ENCODE data around the gene LANCL2. TPM values are rescaled to one million over a fixed set of nuclear protein-coding genes. Genes with fewer than 3 reads are reported as not detected.

LANCL2 gene
- total RNA-seq, 1 experiment from 2014 or later: 26.4 TPM

- H2AK5ac ChIP-seq (ENCODE audit: insufficient read length, low read length): no peak overlapping the region
- Mint-ChIP-seq H3K27ac (no peak overlapping the region), H3K4me1 (peaks cover 9 to 13% of the 10 kb centered on the region in 2 experiments), H3K27me3 (ENCODE audit: low read depth) (peaks cover 1% of the 10 kb centered on the region; the same call in 1 of the 2 replicates), H3K4me3 (no peak overlapping the region), H3K9me3 (peaks cover 0 to 5% of the 10 kb centered on the region in 2 experiments; a peak in 3 of 5 replicates), H3K36me3 (ENCODE audit: insufficient read depth in 1 of 3, low read depth in 3 of 3) (no peaks in the 10 kb centered on the region; a peak in 1 of 7 replicates)
- H2BK20ac ChIP-seq (ENCODE audit: low read depth, low read length, poor library complexity, severe bottlenecking): no peak overlapping the region
- H3K9me3 ChIP-seq (ENCODE audit: control insufficient read depth, low read depth, low read length): no peaks in the 10 kb centered on the region
- H2BK120ac ChIP-seq (ENCODE audit: low read depth, low read length, poor library complexity, severe bottlenecking): no peak overlapping the region
- H3K4ac ChIP-seq (ENCODE audit: low read depth, low read length): no peak overlapping the region
- H3K79me1 ChIP-seq (ENCODE audit: insufficient read depth, low read depth, low read length, poor library complexity, severe bottlenecking): no peaks in the 10 kb centered on the region
- H3K27ac ChIP-seq (ENCODE audit: insufficient read length, low read depth, low read length): no peak overlapping the region
- H3K27me3 ChIP-seq (ENCODE audit: insufficient read depth, low read length): no peaks in the 10 kb centered on the region
- H3K23me2 ChIP-seq (ENCODE audit: insufficient read length, low read depth, low read length, poor library complexity, severe bottlenecking): no peaks in the 10 kb centered on the region
- H4K5ac ChIP-seq (ENCODE audit: insufficient read length, low read depth, low read length): no peak overlapping the region
- H3K18ac ChIP-seq (ENCODE audit: insufficient read length, low read depth, low read length): no peak overlapping the region
- H3K23ac ChIP-seq (ENCODE audit: insufficient read length, low read depth, low read length): no peak overlapping the region
- no peaks in the 10 kb centered on the region; the same call in 1 of the 2 replicates for H3K4me1 ChIP-seq (ENCODE audit: insufficient read depth, low read length)
- H2AFZ ChIP-seq (ENCODE audit: low read length): no peak overlapping the region
- H3K79me2 ChIP-seq (ENCODE audit: insufficient read depth, low read length): no peaks in the 10 kb centered on the region
- no peak overlapping the region for H3T11ph ChIP-seq (ENCODE audit: low read length)
- H2BK5ac ChIP-seq (ENCODE audit: insufficient read length, low read length): no peak overlapping the region
- TF ChIP-seq CTCF (conservative IDR thresholded peaks at IDR 0.05): no peak
- no peak overlapping the region for H3K9ac ChIP-seq (ENCODE audit: extremely low read depth, insufficient read length, low read length)
- H2BK15ac ChIP-seq (ENCODE audit: low read depth, low read length): no peak overlapping the region
- no peak overlapping the region for H3K4me2 ChIP-seq (ENCODE audit: insufficient read depth, insufficient read length, low read length)
- no peaks in the 10 kb centered on the region for H4K20me1 ChIP-seq (ENCODE audit: control insufficient read depth, insufficient read depth, insufficient read length)
- no peak overlapping the region for H3K56ac ChIP-seq (ENCODE audit: insufficient read length, low read depth, low read length)
- no peak overlapping the region for H4K91ac ChIP-seq (ENCODE audit: insufficient read length, low read depth, low read length)
- H4K8ac ChIP-seq (replicated peaks; ENCODE audit: insufficient read length, low read depth, low read length): no peak overlapping the region
- no peak for DNase-seq
- H2BK12ac ChIP-seq (ENCODE audit: insufficient read length, low read depth, low read length): no peak overlapping the region
- no peak overlapping the region for H3K14ac ChIP-seq (ENCODE audit: insufficient read depth, low read length)
- no CpG with 5 or more reads among the region's 5 CpGs for WGBS (ENCODE audit: extremely low coverage, insufficient read length, low lambda C conversion rate)
These were observed 30.0 kb upstream of the LANCL2 start for GRCh38 chr7:55335151-55335550.

Measured in H9 (cell line).